K562 (cell line): Measurements from ENCODE around the gene ARHGAP24. TPM values are rescaled to one million over a fixed set of nuclear protein-coding genes. Genes with fewer than 3 reads are reported as not detected.

Experiments
- ARNT ChIP-seq, 2 experiments: fragments of 450-650 bp; IDR thresholded peaks; 2 replicates each; pipeline ENCODE4 v1.6.1; 2016; ENCODE audit warnings: mild to moderate bottlenecking in 1 of 2
- ATF3 ChIP-seq, 2 experiments: fragments of 450-650 bp in 1 of 2; sonication (generic) in 1 of 2; formaldehyde crosslinking in 1 of 2; IDR thresholded peaks in 1 of 2; conservative IDR thresholded peaks in 1 of 2; 2 replicates each; pipeline versions ENCODE4 v1.6.1 to v1.8.1; 2016 to 2023; ENCODE audit warnings: mild to moderate bottlenecking in 2 of 2, moderate library complexity in 2 of 2, inconsistent platforms in 1 of 2, missing genetic modification reagents in 1 of 2
- CREBBP ChIP-seq: IDR thresholded peaks from one replicate; pipeline ENCODE4 v1.6.1; 2012; ENCODE audit warnings: low read depth, mild to moderate bottlenecking, control low read depth, inconsistent platforms, low read length
- DMBX1 ChIP-seq: fragments of 250-450 bp; sonication (Bioruptor Pico); IDR thresholded peaks from 2 replicates; pipeline ENCODE4 v1.8.0; 2022; ENCODE audit warnings: inconsistent platforms, mild to moderate bottlenecking, moderate library complexity, borderline replicate concordance
- REST ChIP-seq, 2 experiments: fragments of 450-650 bp; formaldehyde crosslinking in 1 of 2; IDR thresholded peaks; 2 replicates each; pipeline versions ENCODE4 v1.4.0 to v1.6.1; 2014 to 2020; ENCODE audit warnings: mild to moderate bottlenecking in 2 of 2, borderline replicate concordance in 1 of 2, low read depth in 1 of 2
- RREB1 ChIP-seq: fragments of 250-450 bp; sonication (Bioruptor Pico); IDR thresholded peaks from 2 replicates; pipeline ENCODE4 v1.4.0; 2020
- ZHX1 ChIP-seq: fragments of 150-350 bp; conservative IDR thresholded peaks from 2 replicates; pipeline ENCODE4 v1.6.1; 2014; ENCODE audit warnings: low read length
- ZSCAN32 ChIP-seq: fragments of 450-650 bp; formaldehyde crosslinking; IDR thresholded peaks from 2 replicates; pipeline ENCODE4 v1.4.0; 2020; ENCODE audit warnings: mild to moderate bottlenecking, moderate library complexity
- polyA plus RNA-seq, 8 experiments: library from polyadenylated mRNA; depleted of rRNA in 4 of 8; stranded (reverse) in 5 of 8; unstranded in 3 of 8; fragments of >200 nt; fragmentation: Nextera tagmentation in 2 of 8; fragmentation: Illumina TruSeq in 1 of 8; extraction: Ambion mirVana in 2 of 8; extraction: Trizol in 1 of 8; gene quantifications; 2 replicates each; pipeline versions ENCODE4 v1.2.1 to v1.2.3, GENCODE V29; 2011 to 2014; ENCODE audit warnings: inconsistent platforms in 1 of 8, missing spikeins in 1 of 8
- total RNA-seq, 7 experiments: library from RNA; depleted of rRNA in 6 of 7; stranded (reverse); fragments of >200 nt in 6 of 7; fragmentation: Illumina TruSeq in 2 of 7; extraction: Trizol in 2 of 7; gene quantifications; 2 replicates each; pipeline versions ENCODE4 v1.2.1 to v1.2.3, GENCODE V29; 2011 to 2021; ENCODE audit warnings: low replicate concordance in 1 of 7

ARHGAP24 gene
- total and polyA plus RNA-seq, 9 of the 15 experiments (the other 6 are each of a cell fraction or from before 2014, with no cell fraction given) = 8.0 to 22.6 (median 14.0) TPM

- TF ChIP-seq REST (IDR thresholded peaks at IDR 0.05; ENCODE audit: borderline replicate concordance) = peak; percentile 73
- TF ChIP-seq REST (CRISPR knock-in tag; IDR thresholded peaks at IDR 0.05; ENCODE audit: low read depth) = no peak
- TF ChIP-seq CREBBP = no peak
- no peak for TF ChIP-seq ZHX1
- 0 out of 4 replicates have a peak, but pooled peaks of 1 of the 2 experiments have one; percentile 46 for TF ChIP-seq ARNT (IDR thresholded peaks at IDR 0.05)
- peak; percentile 69; the same call in 1 of the 2 replicates for TF ChIP-seq ATF3 (IDR thresholded peaks at IDR 0.05)
- no peak for TF ChIP-seq ATF3 (CRISPR knock-in tag; conservative IDR thresholded peaks at IDR 0.05)
- no peak for TF ChIP-seq RREB1 (CRISPR knock-in tag)
- peak; percentile 71; the same call in 1 of the 2 replicates for TF ChIP-seq DMBX1 (CRISPR knock-in tag)
- peak; percentile 77; the same call in 1 of the 2 replicates for TF ChIP-seq ZSCAN32
Observed at GRCh38 chr4:85681221-85681657, 206.3 kb downstream of the ARHGAP24 start (continued).
